Lower leg skin (tissue), 3 donors: ENCODE results near the gene NMNAT2.

Source experiments
- POLR2A ChIP-seq, 2 donors: fragments of 450-650 bp; IDR thresholded peaks; one replicate each; pipeline ENCODE4 v1.6.1; 2016 to 2017; ENCODE audit warnings: antibody characterized with exemption in 2 of 2, mild to moderate bottlenecking in 1 of 2, moderate library complexity in 1 of 2
- TF ChIP-seq, protein P1 (sequence below), 3 donors: fragments of 450-650 bp; IDR thresholded peaks; one replicate each; pipeline ENCODE4 v1.5.1; 2016; ENCODE audit warnings: antibody characterized with exemption in 3 of 3, mild to moderate bottlenecking in 3 of 3, moderate library complexity in 2 of 3

DNA sequence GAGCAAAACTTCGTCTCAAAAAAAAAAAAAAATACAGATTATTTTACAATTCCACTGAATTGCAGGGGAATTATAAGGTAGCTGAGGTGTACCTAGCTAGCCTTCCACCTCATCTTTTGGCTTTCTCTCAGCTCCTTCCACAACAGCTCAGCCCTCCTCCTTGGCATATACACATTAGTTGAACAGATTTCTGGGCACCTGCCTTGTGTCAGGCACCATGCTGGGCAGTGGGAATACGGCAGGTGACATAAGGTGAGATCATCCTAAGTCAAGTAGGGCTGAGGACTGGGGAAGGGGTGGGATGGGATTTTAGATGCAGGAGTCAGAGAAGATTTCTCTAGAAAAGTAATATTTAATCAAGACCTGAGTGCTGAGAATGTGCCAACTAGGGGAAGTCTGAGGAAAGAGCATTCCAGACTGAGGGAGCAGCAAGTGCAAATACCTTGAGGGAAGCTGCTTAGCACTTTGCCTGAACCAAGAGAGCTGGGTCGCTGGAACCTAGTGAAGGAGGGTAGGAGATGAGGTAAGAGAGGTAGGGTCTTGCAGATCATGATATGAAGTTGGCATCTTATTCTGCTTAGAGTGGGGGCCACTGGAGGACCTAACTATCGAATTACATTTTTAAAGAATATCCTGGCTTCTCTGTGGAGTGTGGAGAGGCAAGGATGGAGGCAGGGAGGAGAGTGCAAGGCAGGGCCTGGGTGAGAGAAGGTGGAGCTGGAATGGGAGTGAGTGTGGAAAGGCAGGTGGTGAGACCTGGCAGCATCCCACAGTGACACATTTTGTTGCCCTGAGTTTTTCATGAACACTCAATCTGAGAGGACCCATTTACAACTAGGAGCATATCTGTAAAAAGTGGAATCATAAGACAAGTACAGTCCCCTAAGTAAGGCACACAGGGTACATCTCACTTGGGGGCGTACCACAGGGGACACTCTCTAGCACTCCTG, 203.9 kb downstream of the NMNAT2 start:
- TF ChIP-seq, protein P1, sequence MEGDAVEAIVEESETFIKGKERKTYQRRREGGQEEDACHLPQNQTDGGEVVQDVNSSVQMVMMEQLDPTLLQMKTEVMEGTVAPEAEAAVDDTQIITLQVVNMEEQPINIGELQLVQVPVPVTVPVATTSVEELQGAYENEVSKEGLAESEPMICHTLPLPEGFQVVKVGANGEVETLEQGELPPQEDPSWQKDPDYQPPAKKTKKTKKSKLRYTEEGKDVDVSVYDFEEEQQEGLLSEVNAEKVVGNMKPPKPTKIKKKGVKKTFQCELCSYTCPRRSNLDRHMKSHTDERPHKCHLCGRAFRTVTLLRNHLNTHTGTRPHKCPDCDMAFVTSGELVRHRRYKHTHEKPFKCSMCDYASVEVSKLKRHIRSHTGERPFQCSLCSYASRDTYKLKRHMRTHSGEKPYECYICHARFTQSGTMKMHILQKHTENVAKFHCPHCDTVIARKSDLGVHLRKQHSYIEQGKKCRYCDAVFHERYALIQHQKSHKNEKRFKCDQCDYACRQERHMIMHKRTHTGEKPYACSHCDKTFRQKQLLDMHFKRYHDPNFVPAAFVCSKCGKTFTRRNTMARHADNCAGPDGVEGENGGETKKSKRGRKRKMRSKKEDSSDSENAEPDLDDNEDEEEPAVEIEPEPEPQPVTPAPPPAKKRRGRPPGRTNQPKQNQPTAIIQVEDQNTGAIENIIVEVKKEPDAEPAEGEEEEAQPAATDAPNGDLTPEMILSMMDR (IDR thresholded peaks at IDR 0.05) = no peak
- no peak for TF ChIP-seq POLR2A (IDR thresholded peaks at IDR 0.05)
